Activated CD8-positive, alpha-beta T cell treated with anti-CD3 and anti-CD28 coated beads for 36 hours (primary cell): ENCODE measurements around the gene GNAZ. TPM values are rescaled to one million over a fixed set of nuclear protein-coding genes. Genes with fewer than 3 reads are reported as not detected.
"Not testable (repeated sequence)": the region's sequence is repeated elsewhere in the genome, so short reads cannot be mapped to it uniquely, and the experiment has no call there.

ENCODE experiments used
- ATAC-seq: fragments of 200-7000 bp; cut with Tn5 transposase; one replicate; pipeline ENCODE4 v1.10.0; 2021; ENCODE audit warnings: mild to moderate bottlenecking, moderate library complexity
- CTCF ChIA-PET: fragments of 350-600 bp; sonication (Branson Sonifier 250); formaldehyde crosslinking; loops from one replicate; lab custom pipeline; 2021; ENCODE audit warnings: antibody characterized with exemption; lab: Charles Lee
- POLR2A ChIA-PET: fragments of 350-600 bp; sonication (Branson Sonifier 250); formaldehyde crosslinking; loops from one replicate; lab custom pipeline; 2021; ENCODE audit warnings: antibody characterized with exemption; lab: Charles Lee
- DNase-seq: peaks from one replicate; pipeline ENCODE4 v3.0.0-alpha.2; 2020
- H3K27ac Mint-ChIP-seq: one replicate; pipeline ENCODE4 v1.8.0; 2021; ENCODE audit warnings: mild to moderate bottlenecking, mixed read lengths
- H3K27me3 Mint-ChIP-seq: one replicate; pipeline ENCODE4 v1.8.0; 2021; ENCODE audit warnings: mixed read lengths
- H3K36me3 Mint-ChIP-seq: one replicate; pipeline ENCODE4 v1.8.0; 2021; ENCODE audit warnings: low read depth, mixed read lengths
- H3K4me1 Mint-ChIP-seq: one replicate; pipeline ENCODE4 v1.8.0; 2021; ENCODE audit warnings: low read depth, mixed read lengths
- H3K4me3 Mint-ChIP-seq: one replicate; pipeline ENCODE4 v1.8.0; 2021; ENCODE audit warnings: mild to moderate bottlenecking, moderate library complexity, mixed read lengths
- H3K9me3 Mint-ChIP-seq: one replicate; pipeline ENCODE4 v1.8.0; 2021; ENCODE audit warnings: mixed read lengths
- CTCF ChIP-seq: fragments of 200-600 bp; IDR thresholded peaks from one replicate; pipeline ENCODE4 v1.8.0; 2022; ENCODE audit warnings: antibody characterized with exemption, mild to moderate bottlenecking
- intact Hi-C: fragments of 100-400 bp; cut with micrococcal nuclease; formaldehyde crosslinking; loops from one replicate; pipeline ENCODE4 v1.10.0; 2022
- total RNA-seq, 2 experiments: library from RNA; stranded (reverse); gene quantifications; one replicate each; pipeline ENCODE4 v1.2.3, GENCODE V29; 2021

GNAZ gene
- under 1 TPM; 0.50 to 0.56 TPM for total RNA-seq

GRCh38 chr22:23070418-23071229 lies at the start of gene GNAZ:
Gene GNAZ, plus strand, starts transcription at chr22:23070519. Its CDS starts 25,177 bp downstream, at chr22:23095696.
- peak; percentile 15 for DNase-seq
- Mint-ChIP-seq H3K4me1 (peaks cover 6% of the 10 kb centered on the region), H3K36me3 (no peaks in the 10 kb centered on the region), H3K9me3 (no peaks in the 10 kb centered on the region), H3K27me3 (peaks cover 19% of the 10 kb centered on the region), H3K4me3 (peak within 1 kb of the TSS; percentile 70), H3K27ac (no peak within 1 kb of the TSS)
- ChIA-PET CTCF (interaction anchor here (0.8 to 1.9 kb wide), 4 partner anchors 57 to 112 kb away, joined by 3 to 10 read pairs (median 4); no protein-coding TSS in a partner anchor), POLR2A (no interaction called here)
- ATAC-seq = peak; percentile 64
- no peak for TF ChIP-seq CTCF
- intact Hi-C loops = no loop called here

- Mint-ChIP-seq H3K27ac (no peak overlapping the region), H3K9me3 (peaks cover 3% of the 10 kb centered on the region), H3K4me1 (peaks cover 3% of the 10 kb centered on the region), H3K36me3 (no peaks in the 10 kb centered on the region), H3K27me3 (peaks cover 11% of the 10 kb centered on the region), H3K4me3 (no peak overlapping the region)
- intact Hi-C loops = no loop called here
- TF ChIP-seq CTCF = no peak
- CTCF ChIA-PET = interaction anchor here (0.7 kb wide), 1 partner anchor 16 kb away, joined by 3 read pairs; no protein-coding TSS in a partner anchor
- POLR2A ChIA-PET = no interaction called here
- DNase-seq = no peak
- no peak for ATAC-seq
Observed at GRCh38 chr22:23020659-23021293, 49.5 kb upstream of the GNAZ start.

- H3K27me3 Mint-ChIP-seq, H3K4me3 Mint-ChIP-seq, H3K36me3 Mint-ChIP-seq, DNase-seq, POLR2A ChIA-PET, H3K9me3 Mint-ChIP-seq, H3K4me1 Mint-ChIP-seq, CTCF ChIA-PET, intact Hi-C loops, ATAC-seq, H3K27ac Mint-ChIP-seq: not testable (repeated sequence)
Observed at GRCh38 chr22:23021660-23022353, 48.5 kb upstream of the GNAZ start.

- intact Hi-C loops = no loop called here
- H3K27me3 Mint-ChIP-seq = peaks cover 2% of the 10 kb centered on the region
- no peaks in the 10 kb centered on the region for H3K36me3 Mint-ChIP-seq
- ATAC-seq (no peak), DNase-seq (no peak)
- H3K27ac Mint-ChIP-seq = no peak overlapping the region
- ChIA-PET CTCF (no interaction called here), POLR2A (no interaction called here)
- H3K4me3 Mint-ChIP-seq = no peak overlapping the region
- H3K9me3 Mint-ChIP-seq = peaks cover 3% of the 10 kb centered on the region
- TF ChIP-seq CTCF = no peak
- no peaks in the 10 kb centered on the region for H3K4me1 Mint-ChIP-seq
Observed at GRCh38 chr22:23023294-23023693, 47.0 kb upstream of the GNAZ start.

- ATAC-seq = no peak
- no peak for DNase-seq
- ChIA-PET POLR2A (interaction anchor here (1.0 kb wide), 1 partner anchor 10 kb away, joined by 4 read pairs; no protein-coding TSS in a partner anchor), CTCF (interaction anchor here (1.1 kb wide), 1 partner anchor 67 kb away, joined by 4 read pairs; no protein-coding TSS in a partner anchor)
- no peak for TF ChIP-seq CTCF
- no peak overlapping the region for H3K4me3 Mint-ChIP-seq
- H3K27me3 Mint-ChIP-seq = no peaks in the 10 kb centered on the region
- H3K27ac Mint-ChIP-seq = no peak overlapping the region
- H3K9me3 Mint-ChIP-seq = no peaks in the 10 kb centered on the region
- intact Hi-C loops = no loop called here
- no peaks in the 10 kb centered on the region for H3K4me1 Mint-ChIP-seq
- no peaks in the 10 kb centered on the region for H3K36me3 Mint-ChIP-seq
Observed at GRCh38 chr22:23026777-23027176, 43.5 kb upstream of the GNAZ start.

- H3K36me3 Mint-ChIP-seq, POLR2A ChIA-PET, ATAC-seq, H3K9me3 Mint-ChIP-seq, intact Hi-C loops, H3K27me3 Mint-ChIP-seq, H3K4me1 Mint-ChIP-seq, H3K27ac Mint-ChIP-seq, H3K4me3 Mint-ChIP-seq: not testable (repeated sequence)
- peak; percentile 18 for DNase-seq
- CTCF ChIA-PET = interaction anchor here (1.0 to 1.1 kb wide), 2 partner anchors 9 to 68 kb away, joined by 3 to 4 read pairs; no protein-coding TSS in a partner anchor
Observed at GRCh38 chr22:23027849-23028248, 42.5 kb upstream of the GNAZ start.
